DMS114 treated with DMSO at 0.1 percent for 48 hours (cell line): Measurements from ENCODE around the gene RFC1.
"Not testable (repeated sequence)": the region's sequence is repeated elsewhere in the genome, so short reads cannot be mapped to it uniquely, and the experiment has no call there.

Experiments
- DNase-seq: peaks from one replicate; lab custom pipeline; 2025; ENCODE audit not compliant: unreplicated experiment; lab: John Stamatoyannopoulos, UW

Gene RFC1

GRCh38 chr4:39312816-39313215, 53.3 kb downstream of the RFC1 start:
- DNase-seq = no peak

DNA sequence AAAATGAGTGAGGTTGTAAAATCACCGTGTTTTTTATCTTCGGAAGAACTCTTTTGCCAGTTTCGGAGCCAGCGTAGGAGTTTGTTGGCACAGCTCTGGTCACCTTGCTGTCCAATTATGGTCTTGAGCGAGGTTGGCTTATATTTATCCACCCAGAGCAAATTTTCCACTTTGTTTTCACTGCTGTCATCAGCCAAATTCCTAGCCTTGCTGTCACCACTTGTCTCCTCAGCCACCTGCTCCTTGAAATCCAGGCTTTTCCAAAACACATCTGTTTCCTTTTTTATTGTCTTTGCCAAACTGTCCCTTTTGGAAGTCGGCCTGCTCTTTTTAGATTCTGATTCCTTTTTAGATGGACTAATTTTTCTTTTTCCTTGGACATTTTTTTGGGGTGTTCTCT, 57.6 kb downstream of the RFC1 start:
- no peak for DNase-seq

- no peak for DNase-seq
Observed at GRCh38 chr4:39305912-39306677, 60.1 kb downstream of the RFC1 start.

DNA sequence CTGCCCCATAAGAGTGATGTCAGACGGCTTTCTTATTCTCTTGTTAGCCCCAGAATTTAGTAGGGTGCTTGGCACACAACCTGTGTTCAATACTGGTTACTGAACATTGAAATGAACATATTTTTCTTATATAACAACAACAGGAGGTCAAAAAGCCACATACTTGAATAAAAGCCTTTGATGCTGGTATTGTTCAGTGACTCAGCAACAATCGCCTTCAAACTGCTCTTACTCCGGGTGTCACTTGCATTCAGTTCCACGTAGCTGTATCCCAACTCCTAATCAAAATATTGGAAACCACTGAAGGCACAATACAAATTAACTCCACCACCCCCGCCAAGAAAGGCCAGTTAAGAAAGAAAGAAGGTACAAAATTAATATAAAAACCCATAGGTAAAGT, 61.5 kb downstream of the RFC1 start:
- no peak for DNase-seq

DNA sequence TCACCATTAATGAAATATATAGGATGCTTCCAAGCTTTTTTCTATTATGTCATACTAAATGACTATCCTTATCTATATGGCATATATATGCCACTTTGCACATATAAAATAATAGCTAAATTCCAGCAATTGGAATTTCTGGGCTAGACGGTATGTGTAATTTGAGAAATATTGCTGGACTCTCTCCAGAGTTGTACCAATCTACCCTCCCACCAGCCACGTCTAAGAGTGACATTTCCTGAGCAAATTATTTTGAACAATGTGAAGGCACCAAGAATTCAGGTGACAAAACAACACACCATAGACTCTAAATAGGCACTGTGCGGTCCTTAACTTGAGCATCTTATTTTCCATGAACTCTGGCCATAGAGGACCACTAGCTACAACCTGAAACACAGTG, 62.3 kb downstream of the RFC1 start:
- no peak for DNase-seq

DNA sequence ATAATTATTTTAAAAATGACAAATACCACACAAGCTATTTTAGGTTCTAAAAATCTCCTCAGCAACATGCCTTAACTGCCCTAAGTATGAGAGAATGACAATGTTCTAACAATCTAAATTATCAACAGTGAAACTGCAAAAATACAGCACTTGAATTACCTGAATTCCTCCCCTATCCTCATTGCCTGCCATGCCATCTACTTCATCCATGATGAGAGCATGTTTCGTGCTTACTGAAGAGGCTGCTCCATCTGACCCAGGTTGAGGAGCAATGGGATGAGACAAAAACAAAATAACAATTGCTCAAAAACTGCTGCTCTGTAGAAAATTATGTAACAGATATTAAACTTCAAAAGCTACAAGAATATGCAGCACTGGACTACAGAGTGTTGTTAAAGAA, 63.3 kb downstream of the RFC1 start:
- no peak for DNase-seq

DNA sequence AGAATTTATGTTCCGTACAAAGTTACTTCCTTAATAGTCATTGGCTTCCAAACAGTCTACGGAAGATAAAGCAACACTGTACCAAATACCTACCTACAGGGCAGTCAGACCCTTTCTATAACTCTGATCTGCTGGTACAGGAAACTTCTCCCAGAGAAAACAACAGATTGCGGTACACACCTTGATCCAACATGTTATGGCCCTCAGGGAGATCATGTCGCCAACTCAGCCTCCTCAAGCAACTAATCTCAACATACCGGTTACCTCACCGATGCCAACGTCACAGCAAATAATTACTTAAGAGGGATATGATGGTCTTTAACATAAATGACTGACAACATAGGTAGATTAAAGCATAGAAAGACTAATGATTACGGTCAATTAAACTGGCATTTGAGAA, 70.4 kb downstream of the RFC1 start:
- DNase-seq = no peak

- not testable (repeated sequence) for DNase-seq
Observed at GRCh38 chr4:39292433-39292832, 73.7 kb downstream of the RFC1 start.

DNA sequence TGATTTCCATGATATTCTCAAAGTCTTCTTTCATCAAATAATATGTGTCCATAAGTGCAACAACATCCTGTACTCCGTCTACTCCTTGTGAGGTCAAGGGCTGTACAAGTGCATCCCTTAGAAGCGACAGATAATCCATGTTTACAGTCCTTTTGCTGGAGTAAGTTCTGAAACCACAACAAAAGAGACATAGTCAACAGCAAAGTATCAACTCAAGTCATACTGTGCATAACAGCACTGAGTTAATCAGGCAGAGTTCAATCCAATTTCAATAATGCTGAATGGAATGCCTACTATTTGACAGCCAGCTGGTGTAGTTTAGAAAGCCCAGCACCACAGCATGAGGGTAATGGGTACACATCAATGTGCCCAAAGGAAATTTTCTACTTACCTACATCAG, 74.5 kb downstream of the RFC1 start:
- DNase-seq = no peak

DNA sequence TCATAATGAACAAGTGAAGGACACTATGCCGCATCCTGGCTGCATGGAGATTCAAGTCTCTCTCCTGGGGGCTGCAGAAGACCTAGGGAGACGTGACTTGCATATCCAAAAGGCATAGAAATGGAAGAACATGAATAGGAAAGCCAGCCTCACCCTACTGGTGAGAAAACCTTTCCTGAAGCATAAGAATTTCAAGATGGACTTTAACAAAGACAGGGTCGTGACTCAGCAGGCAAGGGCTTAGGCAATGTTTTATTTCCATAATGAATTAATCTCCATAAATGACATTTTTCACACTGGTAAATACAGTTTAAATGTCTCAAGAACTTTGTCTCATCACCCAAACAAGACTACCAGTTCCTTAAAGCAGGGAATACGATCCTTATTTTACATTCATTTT, 78.9 kb downstream of the RFC1 start:
- no peak for DNase-seq

- DNase-seq = no peak
Observed at GRCh38 chr4:39286263-39286662, 79.9 kb downstream of the RFC1 start.

DNA sequence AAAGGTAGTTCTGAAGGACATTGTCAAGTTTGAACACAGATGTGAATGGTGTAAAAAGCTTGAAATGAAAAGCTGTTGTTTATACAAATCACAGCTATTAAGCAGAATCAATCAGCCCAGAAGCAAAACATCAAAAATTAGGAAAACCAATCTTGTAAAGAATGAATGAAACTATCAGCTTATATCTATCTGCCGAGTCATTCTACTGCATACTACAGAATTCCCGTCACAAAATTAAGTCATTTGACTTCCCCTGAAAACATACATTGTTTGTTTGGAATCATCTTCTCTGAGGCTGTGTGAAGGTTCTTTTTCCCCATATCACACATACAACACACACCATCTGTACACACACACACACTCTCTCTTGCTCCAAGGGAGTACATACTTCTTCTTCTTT, 80.3 kb downstream of the RFC1 start:
- DNase-seq = no peak

DNA sequence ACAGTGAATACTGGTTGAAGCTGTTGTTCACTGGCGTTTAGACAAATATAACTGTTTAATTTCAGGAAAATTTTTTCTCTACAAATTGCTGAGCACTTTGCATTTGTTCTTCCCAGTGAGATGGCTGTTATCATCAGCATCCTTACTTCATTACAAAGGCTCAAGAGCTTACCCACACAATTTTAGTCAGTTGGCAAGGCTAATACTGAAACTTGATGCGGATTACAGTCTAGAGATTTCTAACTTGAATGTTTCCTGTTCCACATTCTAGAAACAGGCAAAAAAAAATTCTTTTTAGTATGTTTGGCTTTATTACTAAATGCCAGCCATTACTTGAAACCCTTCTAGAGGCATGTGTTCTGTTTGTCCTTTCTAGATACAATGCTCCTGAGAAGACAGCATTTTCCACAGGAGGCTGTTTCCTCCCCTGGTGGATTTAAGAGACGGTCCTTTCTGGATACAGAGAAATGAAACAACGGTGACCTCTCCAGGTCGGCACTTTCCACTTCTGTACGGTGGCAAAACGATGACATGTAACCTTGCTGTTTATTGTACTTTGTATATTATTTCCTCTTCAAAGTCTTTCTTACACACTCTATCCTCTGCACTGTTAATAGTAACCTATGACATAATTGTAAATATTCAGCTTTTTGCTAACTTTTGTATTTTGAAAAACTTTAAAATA, 80.9 kb downstream of the RFC1 start:
- no peak for DNase-seq

DNA sequence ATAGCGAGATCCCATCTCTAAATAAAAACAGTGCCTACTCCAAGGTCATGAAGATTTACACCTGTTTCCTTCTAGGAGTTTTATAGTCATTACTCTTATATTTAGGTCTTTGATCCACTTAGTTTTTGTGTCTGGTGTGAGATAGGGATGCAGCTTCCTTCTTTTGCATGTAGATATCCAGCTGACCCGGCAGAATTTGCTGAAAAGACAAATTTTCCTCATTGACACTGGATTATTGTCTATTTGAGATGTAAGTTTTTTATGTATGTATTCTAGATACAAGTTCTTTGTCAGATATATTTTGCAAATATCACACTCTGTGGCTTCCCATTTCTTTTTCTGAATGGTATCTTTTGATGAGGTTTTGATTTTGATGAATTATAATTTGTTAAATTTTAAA, 85.4 kb downstream of the RFC1 start:
- no peak for DNase-seq

DNA sequence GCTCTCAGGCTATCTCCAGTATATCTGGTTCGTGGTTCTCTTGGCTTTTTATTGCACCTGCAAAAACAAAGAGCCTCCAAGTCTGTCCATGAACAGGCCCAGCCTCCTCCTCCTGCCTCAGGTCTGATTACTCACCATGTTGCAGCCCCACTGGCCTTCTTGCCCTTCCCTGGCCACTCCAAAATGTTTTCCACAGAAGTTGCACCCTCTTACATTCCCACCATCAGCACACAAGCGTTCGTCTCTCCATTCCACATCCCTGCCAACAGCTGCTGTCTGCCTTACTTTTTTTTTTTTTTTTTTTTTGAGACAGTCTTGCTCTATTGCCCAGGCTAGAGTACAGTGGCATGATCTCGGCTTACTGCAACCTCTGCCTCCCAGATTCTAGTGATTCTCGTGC, 86.7 kb downstream of the RFC1 start:
- DNase-seq = no peak

GRCh38 chr4:39278476-39278875, 87.7 kb downstream of the RFC1 start:
- DNase-seq = no peak

GRCh38 chr4:39277661-39278060, 88.5 kb downstream of the RFC1 start:
- not testable (repeated sequence) for DNase-seq

- no peak for DNase-seq
Observed at GRCh38 chr4:39274503-39274902, 91.7 kb downstream of the RFC1 start.

DNA sequence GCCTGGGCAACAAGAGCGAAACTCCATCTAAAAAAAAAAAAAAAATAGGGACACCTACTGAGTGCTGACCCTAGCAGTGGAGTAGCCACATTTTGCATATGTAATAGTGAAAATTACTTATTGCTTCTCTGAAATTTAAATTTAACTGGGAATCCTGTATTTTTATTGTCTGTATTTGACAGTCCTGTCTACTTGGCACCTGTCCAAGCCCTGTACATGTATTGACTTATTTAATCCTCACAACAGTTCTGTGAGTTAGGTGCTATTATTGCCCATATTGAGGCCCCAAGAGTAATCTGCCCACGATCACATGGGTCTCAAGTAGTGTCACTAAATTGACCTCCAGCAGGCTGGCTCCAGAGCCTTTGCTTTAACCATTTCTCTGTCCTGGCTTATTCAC, 102.3 kb downstream of the RFC1 start:
- DNase-seq = no peak

DNA sequence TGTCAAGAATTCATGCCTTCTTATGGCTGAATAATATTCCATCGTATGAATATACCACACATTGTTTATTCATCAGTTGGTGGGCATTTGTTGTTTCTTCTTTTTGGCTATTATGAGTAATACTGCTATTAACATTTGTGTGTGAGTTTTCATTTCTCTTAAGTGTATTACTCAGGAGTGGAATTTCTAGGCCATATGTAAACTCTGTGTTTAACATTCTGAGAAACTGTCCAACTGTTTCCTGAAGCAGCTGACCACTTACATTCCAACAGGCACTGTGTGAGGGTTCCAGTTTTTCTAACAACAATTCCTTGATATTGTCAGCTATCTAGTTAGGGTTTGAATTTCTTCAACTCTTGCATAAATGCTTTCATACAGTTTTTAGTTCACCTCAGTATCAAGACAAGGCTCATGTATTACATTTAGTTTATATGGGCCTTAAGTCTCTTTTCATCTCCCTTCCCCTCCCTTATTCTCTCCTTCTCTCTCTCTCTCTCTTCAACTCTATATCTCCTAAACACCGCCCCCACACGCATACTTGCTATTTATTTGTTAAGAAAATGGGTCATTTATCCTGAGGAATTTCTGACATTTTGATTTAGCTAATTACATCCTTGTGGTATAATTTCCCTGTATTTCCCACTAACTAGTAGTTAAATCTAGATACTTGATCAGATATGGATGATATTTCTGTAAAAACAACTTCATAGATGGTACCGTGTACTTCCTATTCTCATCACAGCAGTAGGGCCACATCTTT, 106.4 kb downstream of the RFC1 start:
- no peak for DNase-seq

DNA sequence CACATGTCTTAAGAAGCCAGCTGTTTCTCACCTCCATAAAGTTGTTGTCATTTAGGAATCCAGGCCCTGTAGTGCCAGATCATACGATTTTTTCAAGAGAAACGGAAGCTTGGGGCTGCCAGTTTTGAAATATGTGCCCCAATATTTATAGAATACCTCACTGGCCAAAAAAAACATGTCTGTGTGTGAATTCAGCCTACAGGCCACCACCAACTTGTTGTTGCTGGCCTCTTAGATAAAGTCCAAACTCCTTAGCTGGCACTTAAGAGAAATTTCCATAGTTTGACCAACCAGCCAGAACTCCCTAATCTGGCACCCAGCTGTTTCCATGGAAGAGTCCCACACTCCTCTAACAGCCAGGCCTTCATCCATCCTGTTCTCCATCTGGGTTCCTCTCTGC, 109.7 kb downstream of the RFC1 start:
- no peak for DNase-seq

DNA sequence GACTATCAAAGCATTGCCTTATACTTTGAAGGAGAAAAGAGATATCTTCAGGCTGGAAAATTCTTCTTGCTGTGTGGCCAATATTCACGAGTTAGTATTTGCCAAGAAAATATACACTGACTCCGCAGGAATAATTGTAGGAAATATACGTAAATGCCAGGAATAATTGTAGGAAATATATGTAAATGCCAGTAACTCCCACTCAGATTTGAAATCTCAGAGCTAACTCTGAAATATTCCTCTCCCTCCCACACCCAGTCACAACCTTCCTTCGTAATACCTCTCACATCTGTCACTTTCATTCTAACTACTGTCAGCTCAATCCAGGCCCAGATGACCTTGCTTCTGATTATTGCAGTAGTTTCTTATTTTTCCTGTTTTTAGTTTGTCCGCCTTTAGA, 110.3 kb downstream of the RFC1 start:
- no peak for DNase-seq
